SW480 (cell line): ENCODE data around the gene APBA3.

Experiments used
- DNase-seq: peaks from one replicate; pipeline ENCODE4 v3.0.0-alpha.2; 2016; ENCODE audit warnings: low spot score

APBA3 gene

GRCh38 chr19:3745363-3746045 lies 16.0 kb downstream of the APBA3 start:
- DNase-seq: no peak

DNA sequence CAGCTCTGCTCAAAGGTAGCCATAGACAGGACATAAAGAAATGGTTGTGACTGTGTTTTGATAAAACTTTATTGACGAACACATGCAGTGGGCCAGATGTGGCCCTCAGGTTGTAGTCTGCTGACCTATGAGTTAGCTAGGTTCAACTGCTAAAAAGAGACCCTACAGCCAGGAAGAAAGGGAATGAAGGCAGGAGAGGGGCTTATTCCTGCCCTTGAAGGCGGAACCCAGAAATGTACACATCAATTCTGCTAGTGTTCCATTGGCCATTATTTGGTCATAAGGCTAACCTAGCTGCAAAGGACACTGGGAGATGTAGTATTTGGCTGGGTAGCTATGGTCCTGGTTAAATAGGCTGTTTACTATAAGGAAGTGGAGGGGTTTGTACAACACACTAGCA lies 18.0 kb downstream of the APBA3 start:
- DNase-seq: no peak

GRCh38 chr19:3740431-3740830 lies 21.1 kb downstream of the APBA3 start:
- no peak for DNase-seq

DNA sequence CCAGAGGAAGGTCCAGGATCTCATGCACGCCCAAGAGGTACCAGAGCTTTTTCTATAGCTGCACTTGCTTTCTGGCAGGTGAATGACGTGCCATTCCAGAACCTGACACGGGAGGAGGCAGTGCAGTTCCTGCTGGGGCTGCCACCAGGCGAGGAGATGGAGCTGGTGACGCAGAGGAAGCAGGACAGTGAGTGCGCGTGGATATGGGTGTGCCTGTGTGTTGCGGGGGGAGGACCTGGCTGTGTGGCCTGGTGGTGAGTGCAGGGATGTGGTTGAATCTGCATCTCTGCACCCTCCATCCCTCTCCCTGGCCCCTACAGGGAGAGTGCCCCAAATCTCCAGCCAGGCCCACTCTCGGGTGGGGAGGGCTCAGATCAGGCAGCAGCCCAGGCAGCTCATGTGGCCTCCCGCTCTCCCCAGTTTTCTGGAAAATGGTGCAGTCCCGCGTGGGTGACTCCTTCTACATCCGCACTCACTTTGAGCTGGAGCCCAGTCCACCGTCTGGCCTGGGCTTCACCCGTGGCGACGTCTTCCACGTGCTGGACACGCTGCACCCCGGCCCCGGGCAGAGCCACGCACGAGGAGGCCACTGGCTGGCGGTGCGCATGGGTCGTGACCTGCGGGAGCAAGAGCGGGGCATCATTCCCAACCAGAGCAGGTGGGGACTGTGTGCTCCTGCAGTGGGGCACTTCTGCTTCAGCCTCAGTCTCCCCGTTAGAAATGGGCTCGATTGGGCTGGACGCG lies 22.8 kb downstream of the APBA3 start:
- DNase-seq: no peak

DNA sequence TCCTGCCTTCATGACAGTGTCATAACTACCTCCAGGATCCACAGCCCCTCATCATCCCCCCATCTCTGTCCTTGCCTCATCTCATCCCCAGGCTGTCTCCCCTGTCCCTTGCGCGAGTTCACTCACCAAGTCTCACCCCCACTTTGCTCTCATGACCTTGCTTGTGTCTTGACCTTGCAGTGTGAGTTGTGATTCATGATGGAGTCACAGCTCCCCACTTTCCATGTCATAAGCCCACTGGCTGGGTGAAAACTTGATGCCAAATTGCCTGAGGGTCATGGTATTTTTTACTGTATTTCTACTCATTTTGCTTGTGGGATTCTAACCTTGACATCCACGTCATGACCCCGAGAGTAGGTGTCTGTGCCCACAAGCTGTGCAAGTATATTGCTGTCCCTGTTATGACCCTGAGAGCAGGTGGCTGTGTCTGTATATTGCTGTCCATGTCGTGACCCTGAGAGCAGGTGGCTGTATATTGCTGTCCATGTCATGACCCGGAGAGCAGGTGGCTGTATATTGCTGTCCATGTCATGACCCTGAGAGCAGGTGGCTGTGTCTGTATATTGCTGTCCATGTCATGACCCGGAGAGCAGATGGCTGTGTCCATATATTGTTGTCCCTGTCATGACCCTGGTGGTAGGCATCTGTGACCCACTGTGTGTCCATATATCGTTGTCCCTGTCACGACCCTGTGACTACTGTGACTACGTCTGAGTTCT lies 23.8 kb downstream of the APBA3 start:
- no peak for DNase-seq

GRCh38 chr19:3736106-3736724 lies 25.3 kb downstream of the APBA3 start:
- DNase-seq: no peak

DNA sequence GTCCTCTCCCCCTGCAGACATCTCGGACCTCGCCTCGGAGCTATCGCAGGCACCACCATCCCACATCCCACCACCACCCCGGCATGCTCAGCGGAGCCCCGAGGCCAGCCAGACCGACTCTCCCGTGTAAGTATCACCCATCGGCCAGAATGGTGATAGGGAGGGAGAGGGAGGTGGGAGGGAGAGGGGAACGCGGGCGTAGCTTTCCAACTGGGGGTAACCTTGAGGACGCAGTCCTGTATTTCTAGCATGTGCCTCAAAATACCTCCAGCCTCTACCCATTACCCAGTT lies 27.2 kb downstream of the APBA3 start:
- DNase-seq: no peak

- DNase-seq: no peak
Observed at GRCh38 chr19:3733549-3734309, 27.8 kb downstream of the APBA3 start.

GRCh38 chr19:3732108-3732507 lies 29.4 kb downstream of the APBA3 start:
- DNase-seq: no peak

DNA sequence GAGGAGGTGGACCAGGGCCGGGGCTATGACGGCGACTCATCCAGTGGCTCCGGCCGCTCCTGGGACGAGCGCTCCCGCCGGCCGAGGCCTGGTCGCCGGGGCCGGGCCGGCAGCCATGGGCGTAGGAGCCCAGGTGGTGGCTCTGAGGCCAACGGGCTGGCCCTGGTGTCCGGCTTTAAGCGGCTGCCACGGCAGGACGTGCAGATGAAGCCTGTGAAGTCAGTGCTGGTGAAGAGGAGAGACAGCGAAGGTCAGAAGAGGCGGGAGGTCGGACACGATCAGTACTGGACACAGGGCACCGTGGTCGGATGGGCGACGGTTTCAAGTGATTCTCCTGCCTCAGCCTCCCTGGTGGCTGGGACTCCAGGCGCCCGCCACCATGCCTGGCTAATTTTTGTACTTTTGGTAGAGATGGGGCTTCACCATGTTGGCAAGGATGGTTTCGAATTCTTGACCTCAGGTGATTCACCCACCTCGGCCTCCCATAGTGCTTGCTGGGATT lies 31.0 kb downstream of the APBA3 start:
- no peak for DNase-seq

- DNase-seq: peak; percentile 39
Observed at GRCh38 chr19:3725640-3726310, 35.7 kb downstream of the APBA3 start.

DNA sequence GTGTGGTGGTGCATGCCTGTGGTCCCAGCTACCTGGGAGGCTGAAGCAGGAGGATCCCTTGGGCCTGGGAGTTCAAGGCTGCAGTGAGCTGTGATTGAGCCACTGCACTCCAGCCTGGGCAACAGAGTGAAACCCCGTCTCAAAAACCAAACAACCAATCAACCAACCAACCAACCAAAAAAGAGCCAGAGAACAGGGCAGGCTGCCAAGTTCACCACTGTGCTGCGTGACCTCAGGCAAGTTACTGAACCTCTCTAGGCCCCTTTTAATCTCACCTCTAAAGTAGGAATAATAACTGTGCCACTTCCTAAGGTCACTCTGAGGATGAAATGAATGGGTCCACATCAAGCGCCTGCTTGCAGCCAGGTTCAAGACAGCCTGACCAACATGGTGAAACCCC lies 36.4 kb downstream of the APBA3 start:
- DNase-seq: no peak

- no peak for DNase-seq
Observed at GRCh38 chr19:3723883-3724282, 37.6 kb downstream of the APBA3 start.

DNA sequence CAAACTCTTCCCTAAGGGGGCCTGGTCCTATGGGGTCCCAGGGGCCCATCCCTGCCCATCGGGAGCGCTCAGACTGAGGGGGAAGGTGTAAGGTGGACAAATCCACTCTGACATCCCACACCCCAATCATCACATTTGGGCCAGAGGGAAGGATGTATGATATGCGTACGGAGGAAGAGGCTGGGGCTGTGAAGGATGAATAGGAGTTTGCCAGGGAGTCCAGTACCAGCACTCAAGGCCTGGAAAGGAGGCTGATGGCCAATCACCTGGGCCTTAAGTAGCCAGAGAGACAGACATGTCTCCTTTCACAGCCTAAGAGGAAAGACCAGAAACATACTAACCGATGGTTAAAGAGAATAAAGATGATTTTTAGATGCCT lies 38.4 kb downstream of the APBA3 start:
- DNase-seq: no peak

GRCh38 chr19:3722443-3723109 lies 38.9 kb downstream of the APBA3 start:
- no peak for DNase-seq

DNA sequence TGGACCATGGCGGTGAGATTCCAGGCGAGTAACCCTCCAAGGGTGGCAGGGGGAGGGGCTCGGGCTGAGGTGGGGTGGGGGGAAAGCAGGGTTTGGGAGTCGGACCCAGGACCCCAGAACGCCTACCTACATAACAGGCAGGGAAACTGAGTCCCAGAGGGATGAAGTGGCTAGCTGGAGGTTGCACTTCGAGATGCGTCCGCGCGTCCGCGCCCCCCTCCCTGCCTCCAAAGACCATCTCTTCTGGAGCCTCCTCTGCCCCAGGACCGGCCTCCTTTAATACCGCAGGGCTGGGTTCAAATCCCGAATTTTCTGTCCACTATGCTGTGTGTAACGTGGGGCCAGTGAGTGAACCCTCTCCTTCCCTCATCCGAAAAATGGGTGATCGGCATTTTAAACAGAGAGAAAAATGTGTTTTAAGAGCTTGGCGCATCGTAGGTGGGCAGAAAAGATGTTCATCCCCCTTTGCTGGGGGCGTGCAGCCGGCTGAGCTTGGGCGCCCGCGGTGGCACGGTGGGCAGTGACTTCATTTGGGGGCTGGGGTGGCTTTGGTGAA lies 39.5 kb downstream of the APBA3 start:
- no peak for DNase-seq

GRCh38 chr19:3721131-3721886 lies 40.2 kb downstream of the APBA3 start:
- DNase-seq: peak; percentile 77

GRCh38 chr19:3720349-3720917 lies 41.1 kb downstream of the APBA3 start:
- DNase-seq: no peak

DNA sequence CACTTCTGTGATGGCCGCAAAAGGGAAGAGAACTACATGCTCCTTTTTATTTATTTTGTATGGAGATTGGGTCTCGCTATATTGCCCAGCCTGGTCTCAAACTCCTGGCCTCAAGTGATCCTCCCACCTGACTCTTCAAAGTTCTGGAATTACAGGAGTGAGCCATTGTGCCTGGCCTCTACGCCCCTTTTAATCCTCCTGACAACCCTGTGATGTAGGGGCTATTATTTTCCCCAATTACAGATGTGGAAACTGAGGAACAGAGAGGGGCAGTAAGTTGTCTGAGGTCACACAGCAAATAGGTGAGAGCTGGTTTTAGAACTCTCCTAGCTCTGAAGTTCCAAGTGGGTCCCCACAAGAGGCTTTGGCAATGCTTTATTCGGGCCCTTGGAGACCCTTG lies 41.6 kb downstream of the APBA3 start:
- DNase-seq: no peak
